Smooth muscle cell (in vitro differentiated cells): Measurements from ENCODE around the gene APOA1. TPM values are rescaled to one million over a fixed set of nuclear protein-coding genes. Genes with fewer than 3 reads are reported as not detected.
A peak's percentile ranks its signal among the peaks of the same experiment; 100 is the strongest.

Experiments used
- DNase-seq: peaks from one replicate; lab custom pipeline; 2025; ENCODE audit not compliant: unreplicated experiment; lab: John Stamatoyannopoulos, UW
- H2AFZ ChIP-seq: fragments of 200-600 bp; sonication (generic); 2 replicates; pipeline ENCODE4 v1.6.0; 2016; ENCODE audit warnings: antibody characterized with exemption, low read depth, mild to moderate bottlenecking
- H3F3A ChIP-seq: fragments of 200-600 bp; sonication (generic); 2 replicates; pipeline ENCODE4 v1.6.0; 2017; ENCODE audit warnings: antibody characterized with exemption, low read depth
- H3K27ac ChIP-seq: fragments of 200-600 bp; sonication (generic); 2 replicates; pipeline ENCODE4 v1.5.1; 2016; ENCODE audit warnings: low read depth, mild to moderate bottlenecking
- H3K27me3 ChIP-seq: fragments of 200-600 bp; sonication (generic); 2 replicates; pipeline ENCODE4 v1.6.1; 2016; ENCODE audit warnings: low read depth, mild to moderate bottlenecking
- H3K36me3 ChIP-seq: fragments of 200-600 bp; sonication (generic); 2 replicates; pipeline ENCODE4 v1.5.1; 2016; ENCODE audit warnings: low read depth
- H3K4me1 ChIP-seq: fragments of 200-600 bp; sonication (generic); 2 replicates; pipeline ENCODE4 v1.5.1; 2016; ENCODE audit warnings: low read depth
- H3K4me2 ChIP-seq: fragments of 200-600 bp; sonication (generic); 2 replicates; pipeline ENCODE4 v1.6.0; 2016; ENCODE audit warnings: mild to moderate bottlenecking
- H3K4me3 ChIP-seq: fragments of 200-600 bp; sonication (generic); 2 replicates; pipeline ENCODE4 v1.5.1; 2016; ENCODE audit warnings: mild to moderate bottlenecking
- H3K79me2 ChIP-seq: fragments of 200-600 bp; sonication (generic); 2 replicates; pipeline ENCODE4 v1.6.0; 2016; ENCODE audit warnings: low read depth, mild to moderate bottlenecking
- H3K9ac ChIP-seq: fragments of 200-600 bp; sonication (generic); 2 replicates; pipeline ENCODE4 v1.6.0; 2016; ENCODE audit warnings: low read depth
- H3K9me3 ChIP-seq: fragments of 200-600 bp; sonication (generic); replicated peaks from 2 replicates; pipeline ENCODE4 v1.5.1; 2016; ENCODE audit warnings: low read depth
- H4K20me1 ChIP-seq: fragments of 200-600 bp; sonication (generic); 2 replicates; pipeline ENCODE4 v1.6.0; 2016; ENCODE audit warnings: low read depth
- CTCF ChIP-seq: fragments of 200-600 bp; sonication (generic); IDR thresholded peaks from 2 replicates; pipeline ENCODE4 v1.5.1; 2017; ENCODE audit warnings: borderline replicate concordance, mild to moderate bottlenecking, antibody characterized with exemption; ENCODE audit not compliant: insufficient read depth, poor library complexity, severe bottlenecking
- WGBS: methylation state at CpG from one replicate; pipeline ENCODE4 v1.1.7; 2016; ENCODE audit warnings: low lambda C conversion rate; 5-methylcytosine and 5-hydroxymethylcytosine counted together
- polyA plus RNA-seq: library from polyadenylated mRNA; unstranded; fragments of >200 nt; fragmentation: Nextera tagmentation; extraction: Ambion mirVana; gene quantifications from 2 replicates; pipeline ENCODE4 v1.2.1, GENCODE V29; 2016
- total RNA-seq: library from RNA; depleted of rRNA; stranded (reverse); fragments of >200 nt; gene quantifications from 2 replicates; pipeline ENCODE4 v1.2.3, GENCODE V29; 2014

The APOA1 gene
- total and polyA plus RNA-seq, 2 experiments from 2014 or later = 2.5 to 3.2 TPM

DNA sequence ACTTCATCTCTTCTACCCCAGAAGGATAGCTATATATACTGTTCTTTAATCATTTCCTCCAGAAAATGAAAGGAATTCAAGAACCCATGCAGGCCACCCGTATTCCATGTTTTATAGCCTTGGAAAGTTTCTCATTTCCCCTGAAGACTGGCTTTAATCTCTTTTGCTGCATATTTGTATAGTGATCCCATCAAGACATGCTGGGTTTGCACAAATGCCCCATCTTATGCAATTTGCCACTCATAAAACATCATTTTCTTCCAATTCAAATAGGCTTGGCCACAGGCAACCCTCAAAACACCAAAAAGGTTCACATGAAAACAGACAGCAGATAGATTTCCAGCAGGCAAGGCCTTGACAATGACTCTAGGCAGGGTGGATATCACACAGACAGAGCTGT is 28.3 kb upstream of the APOA1 start:
- H2AFZ ChIP-seq = no peak overlapping the region
- H3K36me3 ChIP-seq = no peaks in the 10 kb centered on the region
- no peak for DNase-seq
- H3K4me2 ChIP-seq = peak overlapping the region; percentile 37
- 3% methylated on average over 1 of the region's 1 CpG for WGBS
- no peaks in the 10 kb centered on the region for H3K4me1 ChIP-seq
- no peak overlapping the region for H3K9ac ChIP-seq
- H3K27me3 ChIP-seq = no peaks in the 10 kb centered on the region
- H3K79me2 ChIP-seq = no peaks in the 10 kb centered on the region
- no peaks in the 10 kb centered on the region for H3F3A ChIP-seq
- H3K27ac ChIP-seq = peak overlapping the region; percentile 79
- H3K9me3 ChIP-seq = no peaks in the 10 kb centered on the region
- H3K4me3 ChIP-seq = no peak overlapping the region
- H4K20me1 ChIP-seq = no peaks in the 10 kb centered on the region
- TF ChIP-seq CTCF = no peak

GRCh38 chr11:116864531-116864930 is 27.1 kb upstream of the APOA1 start:
- H3K4me1 ChIP-seq = no peaks in the 10 kb centered on the region
- no peaks in the 10 kb centered on the region for H4K20me1 ChIP-seq
- H3F3A ChIP-seq = no peaks in the 10 kb centered on the region
- no peak overlapping the region for H3K4me3 ChIP-seq
- no peak for TF ChIP-seq CTCF
- peaks cover 5% of the 10 kb centered on the region for H3K36me3 ChIP-seq
- no peak overlapping the region for H3K9ac ChIP-seq
- H3K27me3 ChIP-seq = no peaks in the 10 kb centered on the region
- WGBS = 88% methylated on average over 5 of the region's 5 CpGs
- no peak for DNase-seq
- no peaks in the 10 kb centered on the region for H3K9me3 ChIP-seq
- H3K79me2 ChIP-seq = no peaks in the 10 kb centered on the region
- H2AFZ ChIP-seq = no peak overlapping the region
- no peak overlapping the region for H3K4me2 ChIP-seq
- H3K27ac ChIP-seq = peak overlapping the region; percentile 79

- DNase-seq = no peak
- no peaks in the 10 kb centered on the region for H3K79me2 ChIP-seq
- no peaks in the 10 kb centered on the region for H4K20me1 ChIP-seq
- H3K27ac ChIP-seq = no peak overlapping the region
- no peak overlapping the region for H3K9ac ChIP-seq
- no peaks in the 10 kb centered on the region for H3K4me1 ChIP-seq
- no peak overlapping the region for H3K4me2 ChIP-seq
- no peaks in the 10 kb centered on the region for H3K9me3 ChIP-seq
- H3K4me3 ChIP-seq = no peak overlapping the region
- no peak for TF ChIP-seq CTCF
- H3K27me3 ChIP-seq = no peaks in the 10 kb centered on the region
- no peak overlapping the region for H2AFZ ChIP-seq
- WGBS = 91% methylated on average over 3 of the region's 3 CpGs
- H3K36me3 ChIP-seq = peaks cover 5% of the 10 kb centered on the region
- no peaks in the 10 kb centered on the region for H3F3A ChIP-seq
Measured at GRCh38 chr11:116862951-116863350, 25.5 kb upstream of the APOA1 start.

- Histone ChIP-seq H3K79me2 (no peaks in the 10 kb centered on the region), H3K4me2 (no peak overlapping the region), H3K9ac (no peak overlapping the region), H3K9me3 (no peaks in the 10 kb centered on the region), H4K20me1 (no peaks in the 10 kb centered on the region), H3F3A (no peaks in the 10 kb centered on the region), H3K36me3 (peaks cover 5% of the 10 kb centered on the region), H3K4me1 (no peaks in the 10 kb centered on the region), H2AFZ (no peak overlapping the region), H3K27me3 (no peaks in the 10 kb centered on the region), H3K4me3 (no peak overlapping the region), H3K27ac (peak overlapping the region; percentile 32)
- no peak for TF ChIP-seq CTCF
- WGBS = 96% methylated on average over 3 of the region's 3 CpGs
- no peak for DNase-seq
Measured at GRCh38 chr11:116862185-116862584, 24.8 kb upstream of the APOA1 start.
